PC-9 (cell line): ENCODE measurements around the gene DPH2. TPM values are rescaled to one million over a fixed set of nuclear protein-coding genes. Genes with fewer than 3 reads are reported as not detected.

Experiments used
- BruUV-seq: library from RNA; stranded (reverse); fragments of 400-500 nt; replicated peaks from 2 replicates; lab custom pipeline; 2021; lab: Mats Ljungman, UMichigan
- CTCF ChIA-PET: fragments of 300-600 bp; sonication (Branson Sonifier 250); formaldehyde crosslinking; loops from one replicate; lab custom pipeline; 2022; ENCODE audit warnings: antibody characterized with exemption; lab: Charles Lee
- POLR2A ChIA-PET: fragments of 300-600 bp; sonication (Branson Sonifier 250); formaldehyde crosslinking; loops from one replicate; lab custom pipeline; 2022; ENCODE audit warnings: antibody characterized with exemption; ENCODE audit not compliant: unreplicated experiment; lab: Charles Lee
- DNase-seq, 2 experiments: peaks; one replicate each; pipeline versions ENCODE4 v3.0.0 to v3.0.0-alpha.2; 2015 to 2022; ENCODE audit warnings: mixed read lengths in 1 of 2
- H2AFZ ChIP-seq: fragments of 200-600 bp; sonication (generic); 2 replicates; pipeline ENCODE4 v1.8.1; 2017; ENCODE audit warnings: antibody characterized with exemption
- H3F3A ChIP-seq: fragments of 200-600 bp; sonication (generic); 2 replicates; pipeline ENCODE4 v1.8.1; 2017; ENCODE audit warnings: antibody characterized with exemption, mild to moderate bottlenecking, low read depth; ENCODE audit not compliant: insufficient read depth
- H3K27ac ChIP-seq: fragments of 200-600 bp; sonication (generic); 2 replicates; pipeline ENCODE4 v1.6.1; 2016; ENCODE audit warnings: mixed run types
- H3K27me3 ChIP-seq: fragments of 200-600 bp; sonication (generic); 2 replicates; pipeline ENCODE4 v1.6.1; 2016; ENCODE audit warnings: low read depth, mixed run types; ENCODE audit not compliant: insufficient read depth
- H3K36me3 ChIP-seq: fragments of 200-600 bp; sonication (generic); 2 replicates; pipeline ENCODE4 v1.6.1; 2016; ENCODE audit warnings: low read depth, mixed run types
- H3K4me1 ChIP-seq: fragments of 200-600 bp; sonication (generic); replicated peaks from 2 replicates; pipeline ENCODE4 v1.6.1; 2016; ENCODE audit warnings: mixed run types; ENCODE audit not compliant: insufficient read depth
- H3K4me2 ChIP-seq: fragments of 200-600 bp; sonication (generic); 2 replicates; pipeline ENCODE4 v1.6.1; 2017; ENCODE audit warnings: mixed run types
- H3K4me3 ChIP-seq: fragments of 200-600 bp; sonication (generic); 2 replicates; pipeline ENCODE4 v1.6.1; 2016; ENCODE audit warnings: mixed run types
- H3K79me2 ChIP-seq: fragments of 200-600 bp; sonication (generic); 2 replicates; pipeline ENCODE4 v1.6.1; 2017; ENCODE audit warnings: low read depth, mixed run types
- H3K9me2 ChIP-seq: fragments of 200-600 bp; sonication (generic); 2 replicates; pipeline ENCODE4 v1.8.1; 2017; ENCODE audit warnings: mild to moderate bottlenecking; ENCODE audit not compliant: insufficient read depth
- H3K9me3 ChIP-seq: fragments of 200-600 bp; sonication (generic); 2 replicates; pipeline ENCODE4 v1.8.1; 2016; ENCODE audit warnings: low read depth; ENCODE audit not compliant: insufficient read depth
- H4K20me1 ChIP-seq: fragments of 200-600 bp; sonication (generic); 2 replicates; pipeline ENCODE4 v1.8.1; 2017; ENCODE audit not compliant: insufficient read depth
- CTCF ChIP-seq: fragments of 200-600 bp; sonication (generic); conservative IDR thresholded peaks from 2 replicates; pipeline ENCODE4 v1.6.1; 2017; ENCODE audit warnings: mixed run types, antibody characterized with exemption, mild to moderate bottlenecking, moderate library complexity
- EZH2 ChIP-seq: fragments of 200-600 bp; sonication (generic); IDR thresholded peaks from 2 replicates; pipeline ENCODE4 v1.8.0; 2017; ENCODE audit warnings: antibody characterized with exemption, low read depth
- intact Hi-C: fragments of 100-400 bp; cut with micrococcal nuclease; formaldehyde crosslinking; loops from one replicate; pipeline ENCODE4 v1.10.0; 2022; ENCODE audit not compliant: unreplicated experiment
- total RNA-seq: library from RNA; stranded (reverse); gene quantifications from 2 replicates; pipeline ENCODE4 v1.2.3, GENCODE V29; 2021

DPH2 gene
- total RNA-seq, 1 experiment from 2014 or later: 37.8 TPM

GRCh38 chr1:43986712-43987111 lies 16.9 kb downstream of the DPH2 start:
- H3K27me3 ChIP-seq: no peaks in the 10 kb centered on the region
- DNase-seq: no peak
- no peak overlapping the region for H2AFZ ChIP-seq
- H3K79me2 ChIP-seq: peaks cover 9% of the 10 kb centered on the region; the same call in 1 of the 2 replicates
- ChIA-PET POLR2A (no interaction called here), CTCF (no interaction called here)
- intact Hi-C loops: no loop called here
- peaks cover 35% of the 10 kb centered on the region for H3F3A ChIP-seq
- peaks cover 14% of the 10 kb centered on the region for H3K4me1 ChIP-seq
- TF ChIP-seq EZH2 (no peak), CTCF (no peak)
- H3K27ac ChIP-seq: no peak overlapping the region
- peaks cover 12% of the 10 kb centered on the region; the same call in 1 of the 2 replicates for H3K36me3 ChIP-seq
- no peaks in the 10 kb centered on the region for H3K9me3 ChIP-seq
- no peaks in the 10 kb centered on the region for H3K9me2 ChIP-seq
- BruUV-seq: no TSS peak
- no peak overlapping the region for H3K4me2 ChIP-seq
- H3K4me3 ChIP-seq: no peak overlapping the region
- peaks cover 3% of the 10 kb centered on the region; the same call in 1 of the 2 replicates for H4K20me1 ChIP-seq

- BruUV-seq: no TSS peak
- Histone ChIP-seq H3K27me3 (no peaks in the 10 kb centered on the region), H3K9me2 (no peaks in the 10 kb centered on the region), H2AFZ (no peak overlapping the region), H3K36me3 (peaks cover 12% of the 10 kb centered on the region; the same call in 1 of the 2 replicates), H3K4me2 (no peak overlapping the region), H3K4me3 (no peak overlapping the region), H3K4me1 (peaks cover 18% of the 10 kb centered on the region), H3K27ac (0 out of 2 replicates have a peak overlapping the region, but pooled peaks have one; percentile 10), H3K9me3 (no peaks in the 10 kb centered on the region), H3F3A (peaks cover 41% of the 10 kb centered on the region), H3K79me2 (peaks cover 3% of the 10 kb centered on the region; the same call in 1 of the 2 replicates), H4K20me1 (peaks cover under 1% of the 10 kb centered on the region; the same call in 1 of the 2 replicates)
- ChIA-PET CTCF (no interaction called here), POLR2A (interaction anchor here (0.6 kb wide), 1 partner anchor 563 kb away, joined by 6 read pairs; no protein-coding TSS in a partner anchor)
- no peak for TF ChIP-seq CTCF
- no peak for TF ChIP-seq EZH2
- peak in 1 of 2 experiments; percentile 2 for DNase-seq
- intact Hi-C loops: no loop called here
These were observed 17.5 kb downstream of the DPH2 start for GRCh38 chr1:43987159-43987902.

- ChIA-PET CTCF (interaction anchor here (0.9 kb wide), 1 partner anchor 15 kb away, joined by 3 read pairs; no protein-coding TSS in a partner anchor), POLR2A (interaction anchor here (0.6 kb wide), 1 partner anchor 34 kb away, joined by 3 read pairs; no protein-coding TSS in a partner anchor)
- TF ChIP-seq CTCF (no peak), EZH2 (no peak)
- no peaks in the 10 kb centered on the region for H3K27me3 ChIP-seq
- H3K4me1 ChIP-seq: peaks cover 25% of the 10 kb centered on the region
- H3K27ac ChIP-seq: peak overlapping the region; percentile 86
- BruUV-seq: no TSS peak
- peak overlapping the region; percentile 75 for H2AFZ ChIP-seq
- peaks cover 69% of the 10 kb centered on the region for H3F3A ChIP-seq
- H3K9me3 ChIP-seq: no peaks in the 10 kb centered on the region
- peaks cover 10% of the 10 kb centered on the region; the same call in 1 of the 2 replicates for H3K36me3 ChIP-seq
- DNase-seq: no peak
- no peaks in the 10 kb centered on the region for H3K9me2 ChIP-seq
- H3K4me2 ChIP-seq: peak overlapping the region; percentile 97
- no peaks in the 10 kb centered on the region; the same call in 1 of the 2 replicates for H4K20me1 ChIP-seq
- H3K79me2 ChIP-seq: no peaks in the 10 kb centered on the region
- intact Hi-C loops: loop anchor here (1.0 to 5.0 kb wide), 4 partner anchors 10 to 228 kb away; partner anchors contain the start of genes IPO13 and SLC6A9
- peak overlapping the region; percentile 59 for H3K4me3 ChIP-seq
These were observed 20.7 kb downstream of the DPH2 start for GRCh38 chr1:43990271-43991199.
